Measurements from ENCODE around the gene KIAA0040.

KIAA0040 gene

DNA sequence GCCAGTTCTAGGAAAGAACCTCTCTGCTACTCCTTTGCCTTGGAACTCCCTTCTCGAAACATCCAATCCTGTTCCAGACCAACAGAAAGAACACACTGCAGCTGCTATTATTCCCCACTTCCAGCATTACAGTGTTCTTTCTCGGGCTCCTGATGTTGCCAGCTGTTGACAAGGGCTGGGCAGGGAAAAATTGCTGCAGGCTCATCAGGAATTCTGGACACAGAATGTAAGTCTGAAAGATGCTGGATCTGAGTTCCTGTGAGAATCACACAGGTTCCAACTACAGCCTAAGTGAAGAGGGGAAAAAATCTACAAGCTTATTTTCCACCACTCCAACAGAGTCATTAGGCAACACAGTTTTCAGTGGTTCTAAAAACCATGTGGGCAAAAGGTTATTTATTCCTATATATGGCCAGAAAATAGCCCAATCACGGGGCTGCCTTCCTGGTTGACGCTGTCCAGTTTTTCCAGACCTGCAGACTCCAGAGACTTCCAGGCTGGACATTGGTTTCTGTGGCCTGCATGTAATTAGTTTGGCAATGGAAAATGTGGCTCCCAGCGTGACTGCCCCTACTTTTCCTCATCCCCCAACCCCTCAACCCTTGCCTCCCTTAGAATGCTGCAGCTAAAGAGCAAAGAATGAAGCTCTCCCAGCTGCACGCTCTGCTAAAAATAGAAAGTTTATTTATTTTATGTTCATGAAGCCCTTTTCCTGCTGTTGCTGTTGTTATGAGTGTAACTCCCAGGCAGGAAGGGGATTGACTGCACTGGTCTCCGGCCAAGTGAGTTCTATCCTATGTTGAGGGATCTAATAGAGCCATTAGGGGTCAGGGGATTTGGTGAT lies 8.3 kb upstream of the KIAA0040 start:
- no peak for DNase-seq

GRCh38 chr1:175198332-175198731 lies 5.8 kb upstream of the KIAA0040 start:
- DNase-seq = no peak

- DNase-seq = no peak
Measured at GRCh38 chr1:175197531-175197930, 5.0 kb upstream of the KIAA0040 start.

GRCh38 chr1:175195798-175196197 lies 3.2 kb upstream of the KIAA0040 start:
- DNase-seq = no peak

- no peak for DNase-seq
Measured at GRCh38 chr1:175195281-175195680, 2.7 kb upstream of the KIAA0040 start.

DNA sequence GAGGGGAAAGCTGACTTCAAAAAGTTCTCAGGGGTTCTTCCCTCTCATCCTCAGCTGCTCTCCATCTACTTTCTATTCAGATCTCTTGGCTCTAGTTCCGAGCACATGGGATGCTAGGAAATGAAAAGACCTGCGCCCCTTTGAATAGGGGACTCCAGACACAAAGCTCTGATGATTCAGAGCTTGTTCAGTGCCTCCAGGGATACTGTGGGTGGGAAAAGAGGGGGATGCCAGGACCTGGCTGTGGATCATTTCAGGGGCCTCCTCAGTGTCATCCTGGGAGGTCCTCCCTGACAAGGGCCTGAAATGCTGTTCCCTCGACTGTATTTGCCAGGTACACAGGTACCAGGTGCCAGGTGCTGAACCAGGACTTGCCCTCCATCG lies 943 bp upstream of the KIAA0040 start:
- no peak for DNase-seq

- DNase-seq = peak; percentile 31
Measured at GRCh38 chr1:175192111-175192629, 406 bp downstream of the KIAA0040 start.

- no peak for DNase-seq
Measured at GRCh38 chr1:175191659-175192058, 917 bp downstream of the KIAA0040 start.

- no peak for DNase-seq
Measured at GRCh38 chr1:175188936-175189335, 3.6 kb downstream of the KIAA0040 start.

DNA sequence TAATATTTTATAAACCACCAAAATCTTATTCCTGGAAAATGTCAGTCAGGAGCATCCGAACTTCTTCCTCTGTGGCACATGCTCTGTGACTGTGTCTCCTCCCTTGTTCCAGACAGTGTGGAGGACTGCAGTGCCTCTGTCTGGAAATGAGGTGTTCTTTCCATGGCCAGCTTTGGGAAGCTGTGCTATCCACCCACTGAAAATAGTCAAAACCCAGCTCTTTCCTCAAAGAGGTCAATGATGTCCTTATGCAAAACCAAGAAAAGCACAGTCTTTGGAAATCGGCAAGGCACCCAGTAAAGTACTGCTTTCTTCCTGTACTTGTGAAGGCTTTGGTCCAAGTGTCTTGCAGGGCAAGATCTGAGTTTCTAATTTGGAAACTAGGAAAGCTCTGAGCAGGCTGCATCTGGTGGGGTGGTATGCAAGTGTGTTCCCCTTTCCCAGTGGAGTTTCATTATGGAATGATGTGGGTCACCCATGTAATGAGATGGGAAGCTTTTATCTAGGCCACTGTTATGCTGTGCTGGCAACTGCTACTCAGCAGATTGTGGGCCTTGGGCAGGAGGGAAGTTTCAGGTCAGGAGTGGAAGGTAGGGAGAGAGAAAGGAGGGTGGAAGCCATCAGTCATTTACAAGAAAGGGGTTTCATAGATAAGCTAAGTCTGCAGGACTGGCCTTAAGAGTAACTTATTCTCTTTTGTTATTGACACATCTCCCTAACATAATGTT lies 6.0 kb downstream of the KIAA0040 start:
- no peak for DNase-seq

DNA sequence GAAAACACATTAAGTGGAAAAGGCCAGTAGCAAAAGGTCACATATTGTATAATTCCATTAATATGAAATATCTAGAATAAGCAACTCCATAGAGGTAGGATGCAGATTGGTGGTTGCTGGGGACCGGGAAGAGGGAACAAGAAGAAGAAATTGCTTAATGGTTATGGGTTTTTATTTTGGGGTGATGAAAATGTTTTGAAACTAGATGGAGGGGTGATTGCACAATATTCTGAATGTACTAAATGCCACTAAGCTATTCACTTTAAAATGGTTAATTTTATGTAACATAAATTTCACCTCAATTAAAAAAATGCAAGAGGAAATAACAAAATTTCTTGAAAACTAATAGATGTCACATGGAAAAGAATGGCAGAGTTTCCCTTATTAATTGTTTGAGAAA lies 6.7 kb downstream of the KIAA0040 start:
- no peak for DNase-seq

- DNase-seq = no peak
Measured at GRCh38 chr1:175183586-175183985, 9.0 kb downstream of the KIAA0040 start.

GRCh38 chr1:175182201-175182746 lies 10.3 kb downstream of the KIAA0040 start:
- DNase-seq = no peak

GRCh38 chr1:175179837-175180590 lies 12.6 kb downstream of the KIAA0040 start:
- DNase-seq = no peak

- DNase-seq = no peak
Measured at GRCh38 chr1:175178456-175178855, 14.1 kb downstream of the KIAA0040 start.

GRCh38 chr1:175178056-175178455 lies 14.5 kb downstream of the KIAA0040 start:
- no peak for DNase-seq

DNA sequence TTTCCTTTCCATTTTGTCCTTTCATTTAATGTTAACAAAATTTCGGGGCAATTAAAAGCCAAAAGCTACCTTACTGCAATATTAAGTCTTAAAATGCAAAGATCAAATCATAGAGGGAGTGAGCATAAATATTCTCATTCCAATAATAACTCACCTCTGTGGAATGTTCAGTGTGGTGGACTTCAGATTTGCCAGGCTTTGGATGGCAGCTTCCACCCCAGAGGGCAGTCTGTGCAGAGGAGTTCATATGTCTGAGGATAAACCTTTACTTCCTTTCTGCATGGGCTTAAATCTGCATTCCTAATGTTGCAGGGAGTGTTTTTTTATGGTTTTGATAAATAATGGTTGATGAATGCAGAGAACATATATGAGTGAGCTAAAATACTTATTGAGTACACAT lies 16.3 kb downstream of the KIAA0040 start:
- no peak for DNase-seq

GRCh38 chr1:175174309-175175102 lies 18.1 kb downstream of the KIAA0040 start:
- no peak for DNase-seq

GRCh38 chr1:175173531-175173930 lies 19.0 kb downstream of the KIAA0040 start:
- no peak for DNase-seq

DNA sequence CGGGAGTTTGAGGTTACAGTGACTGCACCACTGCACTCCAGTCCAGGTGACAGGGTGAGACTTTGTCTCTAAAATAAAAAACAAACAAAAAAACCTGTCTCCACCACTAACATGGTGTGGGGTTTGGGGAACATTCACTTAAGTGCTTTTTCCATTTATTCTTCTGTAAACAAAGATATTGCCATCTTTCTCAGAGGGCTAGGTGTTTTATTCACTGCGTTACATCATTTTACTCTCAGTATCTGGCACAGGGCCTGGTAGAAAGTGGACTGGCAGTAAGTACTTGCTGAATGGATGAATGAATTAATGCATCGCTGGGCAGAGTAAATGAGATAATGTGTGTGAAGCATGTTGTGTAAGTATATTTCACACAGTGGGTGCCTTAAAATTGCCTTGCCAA lies 20.1 kb downstream of the KIAA0040 start:
- peak; percentile 13 for DNase-seq

- no peak for DNase-seq
Measured at GRCh38 chr1:175171036-175171913, 21.3 kb downstream of the KIAA0040 start.

Data from NCI-H1105 (cell line).